IMR-90 (cell line): Measurements from ENCODE around the gene ACOT7. TPM values are rescaled to one million over a fixed set of nuclear protein-coding genes. Genes with fewer than 3 reads are reported as not detected.

Experiments
- ATAC-seq: fragments of 200-7000 bp; cut with Tn5 transposase; 2 replicates; pipeline ENCODE4 v1.9.1; 2020; ENCODE audit warnings: low read depth, mild to moderate bottlenecking, moderate library complexity
- BruUV-seq: library from RNA; stranded (reverse); fragments of 400-500 nt; replicated peaks from 2 replicates; lab custom pipeline; 2021; lab: Mats Ljungman, UMichigan
- CTCF ChIA-PET: fragments of 300-600 bp; formaldehyde crosslinking; extraction: SDS; loops from one replicate; lab custom pipeline; 2021; ENCODE audit warnings: antibody characterized with exemption; lab: Yijun Ruan, JAX
- POLR2A ChIA-PET: fragments of 300-600 bp; sonication (Branson Sonifier 250); formaldehyde crosslinking; loops from one replicate; lab custom pipeline; 2022; ENCODE audit warnings: antibody characterized with exemption; ENCODE audit not compliant: unreplicated experiment; lab: Charles Lee
- DNase-seq: peaks from one replicate; pipeline ENCODE4 v3.0.0; 2013
- H2AFZ ChIP-seq: replicated peaks from 2 replicates; pipeline ENCODE3; 2013; ENCODE audit warnings: low read length, mild to moderate bottlenecking; ENCODE audit not compliant: poor library complexity
- H2AK5ac ChIP-seq: 2 replicates; pipeline ENCODE4 v1.6.1; 2013; ENCODE audit warnings: low read depth, low read length, inconsistent platforms
- H2AK9ac ChIP-seq: replicated peaks from 2 replicates; pipeline ENCODE3; 2013; ENCODE audit warnings: mild to moderate bottlenecking, low read depth, low read length, moderate library complexity; ENCODE audit not compliant: poor library complexity
- H2BK120ac ChIP-seq: 2 replicates; pipeline ENCODE4 v1.6.1; 2013; ENCODE audit warnings: low read depth, low read length, inconsistent platforms
- H2BK15ac ChIP-seq: 3 replicates; pipeline ENCODE4 v1.6.1; 2013; ENCODE audit warnings: low read depth, low read length, inconsistent platforms
- H2BK20ac ChIP-seq: 2 replicates; pipeline ENCODE4 v1.6.1; 2013; ENCODE audit warnings: low read depth, mild to moderate bottlenecking, inconsistent platforms, low read length, moderate library complexity
- H2BK5ac ChIP-seq: 2 replicates; pipeline ENCODE4 v1.6.1; 2013; ENCODE audit warnings: mild to moderate bottlenecking, low read depth, low read length, inconsistent platforms; ENCODE audit not compliant: poor library complexity, severe bottlenecking
- H3K14ac ChIP-seq: replicated peaks from 2 replicates; pipeline ENCODE4 v1.6.1; 2013; ENCODE audit warnings: low read depth, low read length, inconsistent platforms
- H3K18ac ChIP-seq: 2 replicates; pipeline ENCODE4 v1.6.1; 2013; ENCODE audit warnings: low read depth, low read length, control low read depth
- H3K23ac ChIP-seq: 2 replicates; pipeline ENCODE4 v1.6.1; 2013; ENCODE audit warnings: low read depth, low read length, inconsistent platforms
- H3K27ac ChIP-seq: 2 replicates; pipeline ENCODE4 v1.5.1; 2013; ENCODE audit warnings: mild to moderate bottlenecking, control low read depth, low read length; ENCODE audit not compliant: insufficient read depth
- H3K27me3 ChIP-seq: 2 replicates; pipeline ENCODE4 v1.6.1; 2013; ENCODE audit warnings: low read length; ENCODE audit not compliant: control insufficient read depth, insufficient read depth
- H3K36me3 ChIP-seq: 2 replicates; pipeline ENCODE4 v1.6.1; 2013; ENCODE audit warnings: low read length, mixed read lengths; ENCODE audit not compliant: control insufficient read depth, insufficient read depth
- H3K4ac ChIP-seq: 2 replicates; pipeline ENCODE4 v1.6.1; 2013; ENCODE audit warnings: low read depth, low read length, inconsistent platforms
- H3K4me1 ChIP-seq: 2 replicates; pipeline ENCODE4 v1.6.1; 2013; ENCODE audit warnings: low read length, mixed read lengths; ENCODE audit not compliant: control insufficient read depth, insufficient read depth
- H3K4me2 ChIP-seq: 2 replicates; pipeline ENCODE4 v1.6.1; 2013; ENCODE audit warnings: low read depth, mild to moderate bottlenecking, control low read depth, low read length, moderate library complexity
- H3K4me3 ChIP-seq: 2 replicates; pipeline ENCODE4 v1.5.1; 2013; ENCODE audit warnings: low read depth, mild to moderate bottlenecking, control low read depth, low read length, moderate library complexity; ENCODE audit not compliant: insufficient read depth
- H3K56ac ChIP-seq: 2 replicates; pipeline ENCODE4 v1.6.1; 2013; ENCODE audit warnings: low read length, inconsistent platforms; ENCODE audit not compliant: insufficient read depth; ENCODE audit errors: extremely low read depth
- H3K79me1 ChIP-seq, 2 experiments: 2 replicates each; pipeline ENCODE4 v1.6.1; 2013; ENCODE audit warnings: low read length in 2 of 2, inconsistent platforms in 1 of 2, low read depth in 1 of 2
- H3K9ac ChIP-seq: 2 replicates; pipeline ENCODE4 v1.6.1; 2013; ENCODE audit warnings: low read depth, low read length, control low read depth
- H3K9me1 ChIP-seq: 2 replicates; pipeline ENCODE4 v1.6.1; 2013; ENCODE audit warnings: low read length, inconsistent platforms; ENCODE audit not compliant: insufficient read depth
- H3K9me3 ChIP-seq: 2 replicates; pipeline ENCODE4 v1.6.1; 2013; ENCODE audit warnings: low read length; ENCODE audit not compliant: control insufficient read depth, insufficient read depth
- H4K20me1 ChIP-seq: 2 replicates; pipeline ENCODE4 v1.6.1; 2013; ENCODE audit warnings: low read length, inconsistent platforms; ENCODE audit not compliant: insufficient read depth
- H4K5ac ChIP-seq: 2 replicates; pipeline ENCODE4 v1.6.1; 2013; ENCODE audit warnings: mild to moderate bottlenecking, low read depth, low read length, control low read depth
- H4K8ac ChIP-seq, 2 experiments: 2 replicates each; pipeline ENCODE4 v1.6.1; 2013; ENCODE audit warnings: low read depth in 2 of 2, low read length in 2 of 2, control low read depth in 1 of 2, inconsistent platforms in 1 of 2
- H4K91ac ChIP-seq: 2 replicates; pipeline ENCODE4 v1.6.1; 2013; ENCODE audit warnings: low read depth, low read length, inconsistent platforms; ENCODE audit not compliant: insufficient read depth
- CEBPB ChIP-seq: IDR thresholded peaks from 2 replicates; pipeline ENCODE4 v1.6.1; 2012; ENCODE audit warnings: low read depth, low read length, improper control_type of control experiment
- ELK1 ChIP-seq: fragments of 150-350 bp; IDR thresholded peaks from 2 replicates; pipeline ENCODE4 v1.6.1; 2016; ENCODE audit warnings: low read depth, mild to moderate bottlenecking, low read length, moderate library complexity, borderline replicate concordance
- MAFK ChIP-seq: IDR thresholded peaks from 2 replicates; pipeline ENCODE4 v1.6.1; 2012; ENCODE audit warnings: low read depth, low read length, improper control_type of control experiment
- NFE2L2 ChIP-seq: fragments of 150-350 bp; IDR thresholded peaks from 2 replicates; pipeline ENCODE4 v1.6.1; 2016; ENCODE audit warnings: low read depth, mild to moderate bottlenecking, low read length
- RFX5 ChIP-seq: IDR thresholded peaks from 2 replicates; pipeline ENCODE4 v1.8.0; 2012; ENCODE audit warnings: low read depth, mild to moderate bottlenecking, low read length, moderate library complexity
- SMC3 ChIP-seq: fragments of 150-350 bp; IDR thresholded peaks from 2 replicates; pipeline ENCODE4 v1.6.1; 2016; ENCODE audit warnings: low read depth, mild to moderate bottlenecking, antibody characterized with exemption, low read length, moderate library complexity
- WGBS, 2 experiments: methylation state at CpG; one replicate each; pipeline versions ENCODE4 v1.1.5 to v1.1.7; 2013; ENCODE audit warnings: missing lambda C conversion rate in 2 of 2; ENCODE audit not compliant: insufficient read length in 1 of 2; ENCODE audit errors: extremely low coverage in 2 of 2; 5-methylcytosine and 5-hydroxymethylcytosine counted together
- dilution Hi-C: fragments of 300-500 bp; cut with HindIII; formaldehyde crosslinking; loops from one replicate; pipeline ENCODE4 v1.14.3; 2018; ENCODE audit warnings: low sequenced_read_pairs; ENCODE audit not compliant: unreplicated experiment
- in situ Hi-C: fragments of 300-500 bp; cut with MboI; formaldehyde crosslinking; loops from 3 replicates; pipeline ENCODE4 v1.14.3; 2019; ENCODE audit warnings: low sequenced_read_pairs, inconsistent platforms, mixed read lengths
- intact Hi-C: fragments of 100-400 bp; cut with micrococcal nuclease; formaldehyde crosslinking; loops from 2 replicates; pipeline ENCODE4 v1.10.0; 2022
- polyA plus RNA-seq, 3 experiments: library from polyadenylated mRNA; depleted of rRNA; stranded (reverse); fragments of >200 nt; gene quantifications; 2 replicates each; pipeline ENCODE4 v1.2.3, GENCODE V29; 2012; ENCODE audit warnings: low replicate concordance in 1 of 3
- total RNA-seq: library from RNA; depleted of rRNA; stranded (reverse); fragments of >200 nt; gene quantifications from 2 replicates; pipeline ENCODE4 v1.2.3, GENCODE V29; 2012

The ACOT7 gene
- total and polyA plus RNA-seq, 2 of the 4 experiments (the other 2 are of a cell fraction): 51.6 to 242 TPM

- Histone ChIP-seq H3K4ac (no peak overlapping the region), H3K9ac (no peak overlapping the region), H3K4me2 (no peak overlapping the region), H4K20me1 (no peaks in the 10 kb centered on the region; the same call in 1 of the 2 replicates), H2AFZ (no peak overlapping the region), H2BK5ac (no peak overlapping the region), H3K4me1 (peaks cover 1% of the 10 kb centered on the region; the same call in 1 of the 2 replicates), H4K8ac (no peak overlapping the region), H3K18ac (no peak overlapping the region), H2AK5ac (no peak overlapping the region), H3K27ac (no peak overlapping the region), H3K4me3 (no peak overlapping the region), H3K56ac (no peak overlapping the region), H3K27me3 (peaks cover 42% of the 10 kb centered on the region), H3K14ac (no peak overlapping the region), H3K79me1 (no peaks in the 10 kb centered on the region), H4K91ac (no peak overlapping the region), H2BK20ac (no peak overlapping the region), H3K9me3 (no peaks in the 10 kb centered on the region), H3K36me3 (no peaks in the 10 kb centered on the region), H2BK15ac (no peak overlapping the region), H3K9me1 (no peaks in the 10 kb centered on the region), H3K23ac (no peak overlapping the region), H2BK120ac (no peak overlapping the region), H4K5ac (no peak overlapping the region), H2AK9ac (no peak overlapping the region)
- DNase-seq (no peak), ATAC-seq (no peak)
- CTCF ChIA-PET: no interaction called here
- in situ Hi-C loops (no loop called here), intact Hi-C loops (loop anchor here (5.0 kb wide), 2 partner anchors 73 to 88 kb away; no protein-coding TSS in a partner anchor), dilution Hi-C loops (no loop called here)
- no CpG with 5 or more reads among the region's 15 CpGs for WGBS, 2 experiments
- TF ChIP-seq SMC3 (no peak), MAFK (no peak), RFX5 (no peak), ELK1 (no peak), NFE2L2 (no peak), CEBPB (no peak)
- no TSS peak for BruUV-seq
- POLR2A ChIA-PET: no interaction called here
Measured at GRCh38 chr1:6435129-6435528, 41.6 kb upstream of the ACOT7 start.
